T-helper 2 cell treated with Interferon-gamma antibody and Interleukin-4, amounts not matched to agents 100 ng/mL and 5 ng/mL, for 36 hours (primary cell): ENCODE data around the gene DTNB. TPM values are rescaled to one million over a fixed set of nuclear protein-coding genes. Genes with fewer than 3 reads are reported as not detected.

Experiments
- intact Hi-C: fragments of 100-400 bp; cut with micrococcal nuclease; formaldehyde crosslinking; loops from one replicate; pipeline ENCODE4 v1.15.1; 2023
- total RNA-seq: library from RNA; stranded (reverse); gene quantifications from 2 replicates; pipeline ENCODE4 v1.2.3, GENCODE V29; 2022

The DTNB gene
- total RNA-seq, 1 donor from 2014 or later, result 24.7 TPM

DNA sequence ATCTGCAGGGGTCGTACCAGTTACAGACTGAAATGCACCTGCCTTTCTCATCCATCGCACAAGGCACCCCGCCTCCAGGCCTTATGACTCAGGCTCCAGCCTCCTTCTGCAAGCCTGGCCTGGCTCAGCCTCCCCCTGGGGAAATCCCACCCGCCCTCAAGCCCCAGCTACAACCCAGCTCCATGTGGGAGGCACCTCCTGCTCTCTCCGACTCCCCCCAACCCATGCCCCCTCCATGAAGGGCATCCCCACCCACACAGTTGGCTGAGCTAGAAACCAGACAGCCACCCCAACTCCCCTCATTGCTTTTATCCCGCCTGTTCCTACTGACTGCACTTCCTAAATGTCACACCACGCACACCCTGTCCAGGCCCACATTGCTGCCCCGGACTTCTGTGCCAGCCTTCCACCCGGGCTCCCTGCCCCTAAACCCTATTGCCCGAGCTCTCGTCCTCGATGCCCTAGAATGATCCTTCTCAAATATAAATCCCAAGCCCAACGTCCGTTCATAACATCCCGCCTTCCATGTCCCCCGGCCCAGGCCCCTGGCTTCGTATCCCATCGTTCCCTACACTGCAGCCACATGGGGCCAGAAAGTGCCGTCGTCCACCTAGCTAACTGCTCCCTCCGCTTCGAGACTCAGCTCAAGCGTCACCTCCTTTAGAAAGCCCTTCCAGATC is 341.6 kb downstream of the DTNB start:
- intact Hi-C loops, result no loop called here

DNA sequence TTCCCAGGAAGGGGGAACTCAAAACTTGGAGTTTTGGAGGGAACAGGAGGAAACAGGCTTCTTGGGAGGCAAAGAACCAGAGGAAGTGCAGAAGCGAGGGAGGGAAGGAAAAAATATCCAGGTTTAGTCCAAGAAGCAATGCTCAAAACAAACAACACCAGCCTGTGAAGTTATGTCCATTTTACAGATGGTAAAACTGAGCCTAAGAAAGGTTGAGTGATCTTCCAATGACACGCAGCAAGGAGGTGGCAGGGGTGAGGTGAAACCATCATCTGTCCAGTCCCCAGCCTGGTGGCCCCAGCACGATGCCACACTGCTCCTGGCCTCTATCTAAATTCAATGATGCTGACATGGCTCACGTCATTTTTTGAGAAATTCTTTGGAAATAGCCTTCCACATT is 342.4 kb downstream of the DTNB start:
- intact Hi-C loops, result no loop called here

DNA sequence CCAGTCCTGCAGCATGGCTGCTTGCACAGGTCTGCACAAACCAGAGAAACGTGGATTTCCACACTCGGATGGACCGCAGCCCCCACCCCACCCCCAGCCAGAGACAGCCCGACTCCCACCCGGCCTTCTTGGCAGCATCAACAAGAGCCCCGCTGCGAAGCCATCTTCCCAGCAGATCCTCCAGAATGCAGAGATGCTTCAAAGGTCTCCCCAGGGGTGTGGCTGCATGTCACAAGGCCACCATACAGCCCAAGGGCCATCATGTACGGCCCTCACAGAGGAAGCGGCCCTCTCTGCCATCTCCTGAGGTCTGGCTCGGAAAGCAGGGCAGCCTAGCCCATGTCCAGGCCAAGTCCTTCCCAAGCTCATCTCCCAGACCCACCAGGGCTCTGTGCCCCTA is 343.1 kb downstream of the DTNB start:
- intact Hi-C loops, result no loop called here

DNA sequence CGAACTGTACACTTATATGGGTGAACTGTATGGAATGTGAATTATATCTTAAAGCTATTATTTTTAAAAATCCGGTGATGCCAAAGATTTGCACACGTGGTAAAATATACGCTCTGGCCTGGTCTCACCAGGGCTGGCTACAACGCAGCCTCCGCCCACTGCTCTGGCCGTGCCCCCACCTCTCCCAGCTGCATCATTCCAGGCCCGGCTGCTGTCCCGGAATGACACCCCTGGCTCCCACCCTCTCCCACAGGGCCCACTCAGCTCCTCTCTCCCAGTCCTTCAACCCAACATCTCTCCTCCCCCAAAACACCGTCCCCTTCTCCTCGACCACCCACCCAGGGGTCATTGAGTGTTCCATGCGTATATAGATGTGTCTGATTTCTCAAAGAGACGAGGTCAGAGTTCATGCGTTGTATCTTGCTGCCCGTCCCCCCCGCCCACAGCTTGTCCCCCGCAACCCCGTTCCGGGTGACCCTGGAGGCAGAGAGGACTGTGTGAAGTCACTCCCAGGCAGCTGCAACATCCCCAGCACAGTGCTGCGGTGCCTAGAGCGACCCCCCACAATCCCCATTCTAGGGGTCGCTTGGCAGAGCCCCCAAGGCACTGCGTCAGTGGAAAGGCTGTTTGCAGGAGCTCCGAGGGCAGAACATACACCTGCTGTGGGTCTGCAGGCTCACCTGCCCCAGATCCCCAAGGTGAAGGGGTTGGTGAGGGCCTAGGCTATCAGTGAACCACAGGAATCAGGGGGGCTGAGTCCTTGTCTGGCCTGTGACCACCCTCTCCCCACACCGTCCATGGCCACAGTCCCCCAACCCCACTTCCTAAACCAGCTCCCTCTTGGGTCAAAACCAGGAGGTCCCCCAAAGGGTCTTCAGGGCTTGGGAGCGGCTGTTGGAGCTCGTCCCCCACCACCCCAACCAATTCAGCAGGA is 345.0 kb downstream of the DTNB start:
- intact Hi-C loops, result no loop called here

Other genes starting within 250 kb of the DTNB start
- 35.2 and 39.4 TPM in 2 replicates for gene ASXL2, start 204.9 kb upstream of the DTNB start, total RNA-seq